ENCODE results near the gene CNIH1. TPM values are rescaled to one million over a fixed set of nuclear protein-coding genes. Genes with fewer than 3 reads are reported as not detected.

Gene CNIH1
- total and polyA plus RNA-seq, 2 of the 13 experiments (the other 11 are each of a cell fraction or from before 2014, with no cell fraction given) = 166 to 421 TPM

GRCh38 chr14:54440873-54441868 is at the start of gene CNIH1 (continued):
- TF ChIP-seq ZBTB46 (CRISPR knock-in tag; IDR thresholded peaks at IDR 0.05; ENCODE audit: borderline replicate concordance) (no peak), ZNF329 (CRISPR knock-in tag; IDR thresholded peaks at IDR 0.05; ENCODE audit: low read depth) (peak; percentile 77; the same call in 1 of the 2 replicates), NR1H2 (CRISPR knock-in tag; IDR thresholded peaks at IDR 0.05; ENCODE audit: borderline replicate concordance, low read depth) (no peak), HOXA5 (CRISPR knock-in tag; IDR thresholded peaks at IDR 0.05) (no peak), ZNF431 (CRISPR knock-in tag; IDR thresholded peaks at IDR 0.05; ENCODE audit: borderline replicate concordance, low read depth) (peak; percentile 78; the same call in 1 of the 2 replicates), TEAD2 (CRISPR knock-in tag; IDR thresholded peaks at IDR 0.05) (no peak), DMAP1 (CRISPR knock-in tag; IDR thresholded peaks at IDR 0.05) (peak; percentile 79; the same call in 1 of the 2 replicates), GABPA (IDR thresholded peaks at IDR 0.05; ENCODE audit: low read depth, low read length) (peak; percentile 34; the same call in 1 of the 2 replicates), GABPA (CRISPR knock-in tag; IDR thresholded peaks at IDR 0.05; ENCODE audit: low read depth) (peak; percentile 49; the same call in 1 of the 2 replicates), MIER3 (CRISPR knock-in tag; IDR thresholded peaks at IDR 0.05; ENCODE audit: borderline replicate concordance) (no peak), ZNF607 (CRISPR knock-in tag; IDR thresholded peaks at IDR 0.05; ENCODE audit: borderline replicate concordance) (no peak; the same call in 1 of the 2 replicates), JUN (CRISPR knock-in tag; IDR thresholded peaks at IDR 0.05) (no peak), UBTF (CRISPR knock-in tag; IDR thresholded peaks at IDR 0.05) (peak; percentile 96), PCBP2 (optimal IDR thresholded peaks at IDR 0.05; ENCODE audit: low read depth, low read length, poor library complexity, severe bottlenecking) (no peak), BCL3 (CRISPR knock-in tag; IDR thresholded peaks at IDR 0.05) (peak; percentile 74), SP2 (CRISPR knock-in tag; IDR thresholded peaks at IDR 0.05) (no peak; the same call in 1 of the 2 replicates), CHD2 (IDR thresholded peaks at IDR 0.05; ENCODE audit: low read depth, low read length) (no peak), AFF4 (CRISPR knock-in tag; IDR thresholded peaks at IDR 0.05) (no peak), SIN3B (IDR thresholded peaks at IDR 0.05; ENCODE audit: low read length) (no peak), HOXA9 (CRISPR knock-in tag; IDR thresholded peaks at IDR 0.05; ENCODE audit: borderline replicate concordance) (no peak)

All from HepG2 (cell line).